ENCODE measurements around the gene HIVEP3.

The HIVEP3 gene

GRCh38 chr1:41816061-41816460 lies 102.7 kb downstream of the HIVEP3 start:
- no CpG with 5 or more reads among the region's 3 CpGs for whole genome bisulfite sequencing, 2 donors (ENCODE audit: extremely low coverage in 2 of 2, insufficient read length in 2 of 2, insufficient replicate concordance in 1 of 2)
- H2AFZ ChIP-seq (ENCODE audit: low read length): no peak overlapping the region
- no peak overlapping the region for H4K91ac ChIP-seq (ENCODE audit: low read depth, low read length, poor library complexity)
- H2BK12ac ChIP-seq (ENCODE audit: low read length): no peak overlapping the region
- DNase-seq (ENCODE audit: low spot score): no peak
- H3K14ac ChIP-seq (ENCODE audit: low read length): no peak overlapping the region
- H2BK5ac ChIP-seq (ENCODE audit: low read length): no peak overlapping the region
- no peak overlapping the region for H3K9ac ChIP-seq (ENCODE audit: low read depth, low read length, poor library complexity)
- no peak overlapping the region for H2BK120ac ChIP-seq (ENCODE audit: low read depth, low read length)
- H3K4me3 ChIP-seq (ENCODE audit: low read length in 2 of 2): no peak overlapping the region
- no peak overlapping the region for H4K8ac ChIP-seq (ENCODE audit: low read depth, low read length)
- H2AK5ac ChIP-seq (ENCODE audit: low read depth, low read length): no peak overlapping the region
- H3K9me3 ChIP-seq (replicated peaks in 1 of 2; ENCODE audit: control insufficient read depth in 2 of 2, insufficient read depth in 1 of 2, low read depth in 1 of 2, low read length in 2 of 2): no peaks in the 10 kb centered on the region
- H3K4me2 ChIP-seq (ENCODE audit: insufficient read depth, low read length, poor library complexity, severe bottlenecking): no peak overlapping the region
- no peaks in the 10 kb centered on the region for H3K79me1 ChIP-seq (ENCODE audit: low read depth, low read length)
- H3K23ac ChIP-seq (ENCODE audit: low read depth, low read length, poor library complexity): no peak overlapping the region
- H3K36me3 ChIP-seq (replicated peaks in 1 of 2; ENCODE audit: control insufficient read depth in 2 of 2, insufficient read depth in 2 of 2, low read length in 2 of 2): no peaks in the 10 kb centered on the region
- H3K4me1 ChIP-seq (ENCODE audit: control insufficient read depth in 2 of 2, insufficient read depth in 1 of 2, low read depth in 1 of 2, low read length in 2 of 2): peaks cover 0 to 6% of the 10 kb centered on the region in 2 donors
- no peak overlapping the region for H3K18ac ChIP-seq (ENCODE audit: low read length)
- no peaks in the 10 kb centered on the region for H3K27me3 ChIP-seq (ENCODE audit: control insufficient read depth in 3 of 3, insufficient read depth in 3 of 3, low read depth in 1 of 3, low read length in 3 of 3)
- H3K4ac ChIP-seq (ENCODE audit: low read length): no peak overlapping the region
- H3K27ac ChIP-seq (replicated peaks; ENCODE audit: low read length): no peak overlapping the region
- no peak overlapping the region for H2BK15ac ChIP-seq (ENCODE audit: low read length)

GRCh38 chr1:41813755-41814745 lies 104.7 kb downstream of the HIVEP3 start:
- no peaks in the 10 kb centered on the region for H3K36me3 ChIP-seq (replicated peaks in 1 of 2; ENCODE audit: control insufficient read depth in 2 of 2, insufficient read depth in 2 of 2, low read length in 2 of 2)
- no peak overlapping the region for H3K27ac ChIP-seq (replicated peaks; ENCODE audit: low read length)
- no peak for DNase-seq (ENCODE audit: low spot score)
- H3K4me1 ChIP-seq (ENCODE audit: control insufficient read depth in 2 of 2, insufficient read depth in 1 of 2, low read depth in 1 of 2, low read length in 2 of 2): peaks cover 0 to 5% of the 10 kb centered on the region in 2 donors
- H3K23ac ChIP-seq (ENCODE audit: low read depth, low read length, poor library complexity): no peak overlapping the region
- H2AFZ ChIP-seq (ENCODE audit: low read length): no peak overlapping the region
- no peak overlapping the region for H3K14ac ChIP-seq (ENCODE audit: low read length)
- H2BK120ac ChIP-seq (ENCODE audit: low read depth, low read length): no peak overlapping the region
- H3K18ac ChIP-seq (ENCODE audit: low read length): no peak overlapping the region
- H2BK12ac ChIP-seq (ENCODE audit: low read length): no peak overlapping the region
- H2BK15ac ChIP-seq (ENCODE audit: low read length): no peak overlapping the region
- H4K91ac ChIP-seq (ENCODE audit: low read depth, low read length, poor library complexity): no peak overlapping the region
- no peak overlapping the region for H3K4me2 ChIP-seq (ENCODE audit: insufficient read depth, low read length, poor library complexity, severe bottlenecking)
- H3K4ac ChIP-seq (ENCODE audit: low read length): no peak overlapping the region
- no peaks in the 10 kb centered on the region for H3K79me1 ChIP-seq (ENCODE audit: low read depth, low read length)
- H4K8ac ChIP-seq (ENCODE audit: low read depth, low read length): no peak overlapping the region
- no CpG with 5 or more reads among the region's 9 CpGs for WGBS, 2 donors (ENCODE audit: extremely low coverage in 2 of 2, insufficient read length in 2 of 2, insufficient replicate concordance in 1 of 2)
- H3K27me3 ChIP-seq (ENCODE audit: control insufficient read depth in 3 of 3, insufficient read depth in 3 of 3, low read depth in 1 of 3, low read length in 3 of 3): no peaks in the 10 kb centered on the region
- H3K9ac ChIP-seq (ENCODE audit: low read depth, low read length, poor library complexity): no peak overlapping the region
- no peak overlapping the region for H2AK5ac ChIP-seq (ENCODE audit: low read depth, low read length)
- no peaks in the 10 kb centered on the region for H3K9me3 ChIP-seq (replicated peaks in 1 of 2; ENCODE audit: control insufficient read depth in 2 of 2, insufficient read depth in 1 of 2, low read depth in 1 of 2, low read length in 2 of 2)
- H3K4me3 ChIP-seq (ENCODE audit: low read length in 2 of 2): no peak overlapping the region
- H2BK5ac ChIP-seq (ENCODE audit: low read length): no peak overlapping the region

GRCh38 chr1:41813226-41813625 lies 105.5 kb downstream of the HIVEP3 start:
- H4K91ac ChIP-seq (ENCODE audit: low read depth, low read length, poor library complexity): no peak overlapping the region
- H2BK12ac ChIP-seq (ENCODE audit: low read length): no peak overlapping the region
- H3K9me3 ChIP-seq (replicated peaks in 1 of 2; ENCODE audit: control insufficient read depth in 2 of 2, insufficient read depth in 1 of 2, low read depth in 1 of 2, low read length in 2 of 2): no peaks in the 10 kb centered on the region
- H3K9ac ChIP-seq (ENCODE audit: low read depth, low read length, poor library complexity): no peak overlapping the region
- no peak overlapping the region for H2BK5ac ChIP-seq (ENCODE audit: low read length)
- no peak overlapping the region for H3K4me2 ChIP-seq (ENCODE audit: insufficient read depth, low read length, poor library complexity, severe bottlenecking)
- H2BK120ac ChIP-seq (ENCODE audit: low read depth, low read length): no peak overlapping the region
- H2BK15ac ChIP-seq (ENCODE audit: low read length): no peak overlapping the region
- no peak overlapping the region for H3K14ac ChIP-seq (ENCODE audit: low read length)
- H2AFZ ChIP-seq (ENCODE audit: low read length): no peak overlapping the region
- no peaks in the 10 kb centered on the region for H3K36me3 ChIP-seq (replicated peaks in 1 of 2; ENCODE audit: control insufficient read depth in 2 of 2, insufficient read depth in 2 of 2, low read length in 2 of 2)
- no peak overlapping the region for H3K23ac ChIP-seq (ENCODE audit: low read depth, low read length, poor library complexity)
- H3K27me3 ChIP-seq (ENCODE audit: control insufficient read depth in 3 of 3, insufficient read depth in 3 of 3, low read depth in 1 of 3, low read length in 3 of 3): no peaks in the 10 kb centered on the region
- peak overlapping the region; percentile 41 for H3K18ac ChIP-seq (ENCODE audit: low read length)
- no CpG with 5 or more reads among the region's 5 CpGs for WGBS, 2 donors (ENCODE audit: extremely low coverage in 2 of 2, insufficient read length in 2 of 2, insufficient replicate concordance in 1 of 2)
- H3K4ac ChIP-seq (ENCODE audit: low read length): no peak overlapping the region
- no peak overlapping the region for H3K27ac ChIP-seq (replicated peaks; ENCODE audit: low read length)
- H3K79me1 ChIP-seq (ENCODE audit: low read depth, low read length): no peaks in the 10 kb centered on the region
- no peak overlapping the region for H4K8ac ChIP-seq (ENCODE audit: low read depth, low read length)
- no peak for DNase-seq (ENCODE audit: low spot score)
- no peak overlapping the region for H3K4me3 ChIP-seq (ENCODE audit: low read length in 2 of 2)
- H3K4me1 ChIP-seq (ENCODE audit: control insufficient read depth in 2 of 2, insufficient read depth in 1 of 2, low read depth in 1 of 2, low read length in 2 of 2): no peaks in the 10 kb centered on the region
- H2AK5ac ChIP-seq (ENCODE audit: low read depth, low read length): no peak overlapping the region

- no peak overlapping the region for H3K4me3 ChIP-seq (ENCODE audit: low read length in 2 of 2)
- H2AFZ ChIP-seq (ENCODE audit: low read length): no peak overlapping the region
- H3K4me1 ChIP-seq (ENCODE audit: control insufficient read depth in 2 of 2, insufficient read depth in 1 of 2, low read depth in 1 of 2, low read length in 2 of 2): no peaks in the 10 kb centered on the region
- no peak overlapping the region for H2AK5ac ChIP-seq (ENCODE audit: low read depth, low read length)
- no peaks in the 10 kb centered on the region for H3K79me1 ChIP-seq (ENCODE audit: low read depth, low read length)
- H2BK5ac ChIP-seq (ENCODE audit: low read length): no peak overlapping the region
- no peaks in the 10 kb centered on the region for H3K9me3 ChIP-seq (replicated peaks in 1 of 2; ENCODE audit: control insufficient read depth in 2 of 2, insufficient read depth in 1 of 2, low read depth in 1 of 2, low read length in 2 of 2)
- H2BK15ac ChIP-seq (ENCODE audit: low read length): no peak overlapping the region
- H3K18ac ChIP-seq (ENCODE audit: low read length): no peak overlapping the region
- no peak overlapping the region for H4K8ac ChIP-seq (ENCODE audit: low read depth, low read length)
- H2BK12ac ChIP-seq (ENCODE audit: low read length): no peak overlapping the region
- no peak overlapping the region for H2BK120ac ChIP-seq (ENCODE audit: low read depth, low read length)
- no peaks in the 10 kb centered on the region for H3K36me3 ChIP-seq (replicated peaks in 1 of 2; ENCODE audit: control insufficient read depth in 2 of 2, insufficient read depth in 2 of 2, low read length in 2 of 2)
- no peak overlapping the region for H3K4ac ChIP-seq (ENCODE audit: low read length)
- no peak overlapping the region for H3K9ac ChIP-seq (ENCODE audit: low read depth, low read length, poor library complexity)
- H3K4me2 ChIP-seq (ENCODE audit: insufficient read depth, low read length, poor library complexity, severe bottlenecking): no peak overlapping the region
- DNase-seq (ENCODE audit: low spot score): no peak
- H3K14ac ChIP-seq (ENCODE audit: low read length): no peak overlapping the region
- no CpG with 5 or more reads among the region's 2 CpGs for WGBS, 2 donors (ENCODE audit: extremely low coverage in 2 of 2, insufficient read length in 2 of 2, insufficient replicate concordance in 1 of 2)
- no peak overlapping the region for H4K91ac ChIP-seq (ENCODE audit: low read depth, low read length, poor library complexity)
- no peak overlapping the region for H3K27ac ChIP-seq (replicated peaks; ENCODE audit: low read length)
- no peaks in the 10 kb centered on the region for H3K27me3 ChIP-seq (ENCODE audit: control insufficient read depth in 3 of 3, insufficient read depth in 3 of 3, low read depth in 1 of 3, low read length in 3 of 3)
- H3K23ac ChIP-seq (ENCODE audit: low read depth, low read length, poor library complexity): no peak overlapping the region
Measured at GRCh38 chr1:41812453-41812852, 106.3 kb downstream of the HIVEP3 start.
